HL-60 (cell line): ENCODE data around the gene POLN.

Experiments
- DNase-seq, 2 experiments: peaks; one replicate each; pipeline ENCODE4 v3.0.0-alpha.2; 2010 to 2020; ENCODE audit warnings: low read depth in 1 of 2, low spot score in 1 of 2
- H3K27ac ChIP-seq: fragments of 250-450 bp; sonication (Bioruptor Pico); replicated peaks from 2 replicates; pipeline ENCODE4 v1.5.1; 2020; ENCODE audit warnings: mild to moderate bottlenecking, moderate library complexity
- H3K27me3 ChIP-seq: fragments of 250-450 bp; sonication (Bioruptor Pico); 2 replicates; pipeline ENCODE4 v1.5.1; 2021; ENCODE audit warnings: mild to moderate bottlenecking, moderate library complexity; ENCODE audit not compliant: insufficient read depth, poor library complexity, severe bottlenecking
- H3K4me3 ChIP-seq: replicated peaks from 2 replicates; pipeline ENCODE4 v1.5.1; 2011; ENCODE audit warnings: mild to moderate bottlenecking, control low read depth, low read length; ENCODE audit not compliant: insufficient read depth
- GABPA ChIP-seq: IDR thresholded peaks from 2 replicates; pipeline ENCODE4 v1.6.1; 2012; ENCODE audit warnings: low read depth
- POLR2AphosphoS5 ChIP-seq: IDR thresholded peaks from 2 replicates; pipeline ENCODE4 v1.6.1; 2012; ENCODE audit warnings: low read depth
- SPI1 ChIP-seq: IDR thresholded peaks from 2 replicates; pipeline ENCODE4 v1.6.1; 2012; ENCODE audit warnings: low read depth, mild to moderate bottlenecking, borderline replicate concordance
- TF ChIP-seq, protein P1 (sequence below): IDR thresholded peaks from one replicate; pipeline ENCODE4 v1.5.1; 2011; ENCODE audit warnings: low read length, control low read depth, inconsistent platforms; ENCODE audit not compliant: insufficient read depth
- TF ChIP-seq, protein P2 (sequence below): IDR thresholded peaks from 2 replicates; pipeline ENCODE4 v1.6.1; 2012; ENCODE audit warnings: low read depth; ENCODE audit not compliant: insufficient replicate concordance

The POLN gene

DNA sequence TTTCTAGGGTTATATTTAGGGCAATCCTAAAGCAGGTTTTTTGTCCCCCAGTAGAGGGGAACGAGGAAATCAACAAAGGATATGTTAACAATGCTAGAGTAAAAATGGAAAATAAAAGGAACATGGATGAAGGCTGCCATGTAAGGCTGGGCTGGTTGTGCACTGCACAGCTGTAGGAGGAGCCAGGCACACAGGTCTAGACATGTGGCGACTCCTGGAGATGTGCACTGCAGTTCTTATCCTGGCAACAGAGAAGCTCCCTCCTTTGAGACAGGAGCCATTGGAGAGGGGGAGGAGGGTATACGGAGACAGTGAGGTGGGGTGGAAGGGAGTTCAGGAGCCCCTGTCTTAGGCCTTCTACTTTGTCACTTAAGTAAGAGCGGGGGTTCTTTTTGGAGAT lies 116.9 kb downstream of the POLN start:
- Histone ChIP-seq H3K27me3 (no peaks in the 10 kb centered on the region), H3K4me3 (no peak overlapping the region), H3K27ac (no peak overlapping the region)
- DNase-seq = no peak
- TF ChIP-seq, protein P1, sequence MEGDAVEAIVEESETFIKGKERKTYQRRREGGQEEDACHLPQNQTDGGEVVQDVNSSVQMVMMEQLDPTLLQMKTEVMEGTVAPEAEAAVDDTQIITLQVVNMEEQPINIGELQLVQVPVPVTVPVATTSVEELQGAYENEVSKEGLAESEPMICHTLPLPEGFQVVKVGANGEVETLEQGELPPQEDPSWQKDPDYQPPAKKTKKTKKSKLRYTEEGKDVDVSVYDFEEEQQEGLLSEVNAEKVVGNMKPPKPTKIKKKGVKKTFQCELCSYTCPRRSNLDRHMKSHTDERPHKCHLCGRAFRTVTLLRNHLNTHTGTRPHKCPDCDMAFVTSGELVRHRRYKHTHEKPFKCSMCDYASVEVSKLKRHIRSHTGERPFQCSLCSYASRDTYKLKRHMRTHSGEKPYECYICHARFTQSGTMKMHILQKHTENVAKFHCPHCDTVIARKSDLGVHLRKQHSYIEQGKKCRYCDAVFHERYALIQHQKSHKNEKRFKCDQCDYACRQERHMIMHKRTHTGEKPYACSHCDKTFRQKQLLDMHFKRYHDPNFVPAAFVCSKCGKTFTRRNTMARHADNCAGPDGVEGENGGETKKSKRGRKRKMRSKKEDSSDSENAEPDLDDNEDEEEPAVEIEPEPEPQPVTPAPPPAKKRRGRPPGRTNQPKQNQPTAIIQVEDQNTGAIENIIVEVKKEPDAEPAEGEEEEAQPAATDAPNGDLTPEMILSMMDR = no peak
- TF ChIP-seq, protein P2, sequence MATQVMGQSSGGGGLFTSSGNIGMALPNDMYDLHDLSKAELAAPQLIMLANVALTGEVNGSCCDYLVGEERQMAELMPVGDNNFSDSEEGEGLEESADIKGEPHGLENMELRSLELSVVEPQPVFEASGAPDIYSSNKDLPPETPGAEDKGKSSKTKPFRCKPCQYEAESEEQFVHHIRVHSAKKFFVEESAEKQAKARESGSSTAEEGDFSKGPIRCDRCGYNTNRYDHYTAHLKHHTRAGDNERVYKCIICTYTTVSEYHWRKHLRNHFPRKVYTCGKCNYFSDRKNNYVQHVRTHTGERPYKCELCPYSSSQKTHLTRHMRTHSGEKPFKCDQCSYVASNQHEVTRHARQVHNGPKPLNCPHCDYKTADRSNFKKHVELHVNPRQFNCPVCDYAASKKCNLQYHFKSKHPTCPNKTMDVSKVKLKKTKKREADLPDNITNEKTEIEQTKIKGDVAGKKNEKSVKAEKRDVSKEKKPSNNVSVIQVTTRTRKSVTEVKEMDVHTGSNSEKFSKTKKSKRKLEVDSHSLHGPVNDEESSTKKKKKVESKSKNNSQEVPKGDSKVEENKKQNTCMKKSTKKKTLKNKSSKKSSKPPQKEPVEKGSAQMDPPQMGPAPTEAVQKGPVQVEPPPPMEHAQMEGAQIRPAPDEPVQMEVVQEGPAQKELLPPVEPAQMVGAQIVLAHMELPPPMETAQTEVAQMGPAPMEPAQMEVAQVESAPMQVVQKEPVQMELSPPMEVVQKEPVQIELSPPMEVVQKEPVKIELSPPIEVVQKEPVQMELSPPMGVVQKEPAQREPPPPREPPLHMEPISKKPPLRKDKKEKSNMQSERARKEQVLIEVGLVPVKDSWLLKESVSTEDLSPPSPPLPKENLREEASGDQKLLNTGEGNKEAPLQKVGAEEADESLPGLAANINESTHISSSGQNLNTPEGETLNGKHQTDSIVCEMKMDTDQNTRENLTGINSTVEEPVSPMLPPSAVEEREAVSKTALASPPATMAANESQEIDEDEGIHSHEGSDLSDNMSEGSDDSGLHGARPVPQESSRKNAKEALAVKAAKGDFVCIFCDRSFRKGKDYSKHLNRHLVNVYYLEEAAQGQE = no peak
- TF ChIP-seq SPI1 (no peak), GABPA (no peak), POLR2AphosphoS5 (no peak)

DNA sequence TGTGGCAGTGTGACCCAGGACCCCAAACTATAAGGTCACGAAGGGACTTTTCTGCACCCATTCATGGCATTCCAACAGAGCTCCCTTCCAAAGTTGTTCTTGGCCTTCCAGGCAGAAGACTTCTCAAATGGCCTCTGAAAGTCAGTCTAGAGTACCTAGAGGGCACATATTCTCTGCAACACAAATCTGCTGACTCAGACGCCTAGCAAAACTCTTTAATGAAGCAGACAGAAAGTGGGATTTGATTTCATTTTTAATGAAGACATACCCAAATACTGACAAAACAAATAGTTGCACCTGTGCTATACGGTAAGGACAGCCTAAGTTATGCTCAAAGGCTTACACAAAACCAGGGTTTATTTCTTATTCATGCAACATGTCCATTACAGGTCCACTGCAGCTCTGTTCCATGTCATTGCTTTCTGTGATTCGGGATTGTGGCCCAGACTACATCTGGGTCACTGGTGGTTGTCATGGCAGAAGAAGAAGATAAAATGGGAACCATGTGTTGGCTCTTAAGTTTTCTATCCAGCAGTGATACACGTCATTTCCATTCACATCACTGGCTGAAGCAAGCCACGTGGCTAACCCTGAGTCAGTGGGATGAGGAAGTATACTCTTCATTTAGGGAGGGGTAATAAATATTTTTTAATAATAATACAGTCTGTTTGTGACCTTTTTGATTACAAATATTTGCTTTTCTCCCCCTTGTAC lies 125.1 kb downstream of the POLN start:
- Histone ChIP-seq H3K4me3 (no peak overlapping the region), H3K27ac (no peak overlapping the region), H3K27me3 (no peaks in the 10 kb centered on the region)
- no peak for DNase-seq
- TF ChIP-seq, protein P1 = no peak
- TF ChIP-seq, protein P2 = no peak
- TF ChIP-seq POLR2AphosphoS5 (no peak), SPI1 (no peak), GABPA (no peak)

- no peak for TF ChIP-seq SPI1
- TF ChIP-seq, protein P2 = no peak
- no peak for TF ChIP-seq GABPA
- TF ChIP-seq, protein P1 = no peak
- TF ChIP-seq POLR2AphosphoS5 = no peak
- DNase-seq = no peak
- Histone ChIP-seq H3K4me3 (no peak overlapping the region), H3K27me3 (no peaks in the 10 kb centered on the region), H3K27ac (no peak overlapping the region)
Observed at GRCh38 chr4:2105559-2105958, 136.4 kb downstream of the POLN start.
